BE2C (cell line): ENCODE results near the gene SHISA6.

ENCODE experiments used
- DNase-seq: peaks from one replicate; pipeline ENCODE4 v3.0.0-alpha.2; 2020
- H3K27me3 ChIP-seq: fragments of 250-450 bp; sonication (Bioruptor Pico); 2 replicates; pipeline ENCODE4 v1.5.1; 2020; ENCODE audit warnings: mild to moderate bottlenecking
- H3K36me3 ChIP-seq: fragments of 250-450 bp; sonication (Bioruptor Pico); 2 replicates; pipeline ENCODE4 v1.5.1; 2020; ENCODE audit warnings: mild to moderate bottlenecking
- H3K4me1 ChIP-seq: fragments of 250-450 bp; sonication (Bioruptor Pico); 2 replicates; pipeline ENCODE4 v1.5.1; 2020
- H3K4me3 ChIP-seq: 2 replicates; pipeline ENCODE4 v1.5.1; 2011; ENCODE audit warnings: low read depth, low read length
- H3K9me3 ChIP-seq: fragments of 250-450 bp; sonication (Bioruptor Pico); 2 replicates; pipeline ENCODE4 v1.5.1; 2020
- TF ChIP-seq, protein P1 (sequence below): IDR thresholded peaks from 2 replicates; pipeline ENCODE4 v1.5.1; 2012; ENCODE audit warnings: mild to moderate bottlenecking, low read depth, low read length

SHISA6 gene

DNA sequence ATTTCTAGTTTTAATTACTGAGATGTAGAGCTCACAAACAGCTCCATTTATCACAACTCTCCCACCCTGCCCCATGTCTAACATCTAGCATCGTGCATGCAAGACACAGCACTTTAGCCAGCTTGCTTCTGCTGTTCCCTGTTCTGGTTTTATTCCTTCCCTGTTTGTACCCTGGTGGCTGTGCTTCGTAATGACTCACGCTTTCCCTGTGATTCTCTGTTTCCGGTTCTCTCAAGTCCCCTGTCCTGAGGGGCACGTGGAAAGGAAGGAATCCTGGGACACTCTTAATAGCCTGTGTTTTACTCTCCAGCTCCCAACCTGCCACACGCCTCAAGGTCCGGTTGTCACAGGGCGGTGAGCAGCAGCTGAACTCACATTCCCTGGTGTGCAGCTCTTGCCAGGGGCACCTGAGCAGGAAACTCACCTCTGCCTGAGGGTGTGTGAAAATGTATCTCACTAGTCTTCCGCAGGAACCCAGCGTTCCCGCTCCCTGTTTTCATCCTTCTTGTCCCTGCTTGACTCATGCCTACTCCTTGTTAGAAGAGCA is 10.6 kb downstream of the SHISA6 start:
- no peak for DNase-seq
- Histone ChIP-seq H3K4me3 (no peak overlapping the region), H3K27me3 (no peaks in the 10 kb centered on the region), H3K9me3 (no peaks in the 10 kb centered on the region), H3K4me1 (no peaks in the 10 kb centered on the region), H3K36me3 (no peaks in the 10 kb centered on the region)
- TF ChIP-seq, protein P1, sequence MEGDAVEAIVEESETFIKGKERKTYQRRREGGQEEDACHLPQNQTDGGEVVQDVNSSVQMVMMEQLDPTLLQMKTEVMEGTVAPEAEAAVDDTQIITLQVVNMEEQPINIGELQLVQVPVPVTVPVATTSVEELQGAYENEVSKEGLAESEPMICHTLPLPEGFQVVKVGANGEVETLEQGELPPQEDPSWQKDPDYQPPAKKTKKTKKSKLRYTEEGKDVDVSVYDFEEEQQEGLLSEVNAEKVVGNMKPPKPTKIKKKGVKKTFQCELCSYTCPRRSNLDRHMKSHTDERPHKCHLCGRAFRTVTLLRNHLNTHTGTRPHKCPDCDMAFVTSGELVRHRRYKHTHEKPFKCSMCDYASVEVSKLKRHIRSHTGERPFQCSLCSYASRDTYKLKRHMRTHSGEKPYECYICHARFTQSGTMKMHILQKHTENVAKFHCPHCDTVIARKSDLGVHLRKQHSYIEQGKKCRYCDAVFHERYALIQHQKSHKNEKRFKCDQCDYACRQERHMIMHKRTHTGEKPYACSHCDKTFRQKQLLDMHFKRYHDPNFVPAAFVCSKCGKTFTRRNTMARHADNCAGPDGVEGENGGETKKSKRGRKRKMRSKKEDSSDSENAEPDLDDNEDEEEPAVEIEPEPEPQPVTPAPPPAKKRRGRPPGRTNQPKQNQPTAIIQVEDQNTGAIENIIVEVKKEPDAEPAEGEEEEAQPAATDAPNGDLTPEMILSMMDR, result no peak

DNA sequence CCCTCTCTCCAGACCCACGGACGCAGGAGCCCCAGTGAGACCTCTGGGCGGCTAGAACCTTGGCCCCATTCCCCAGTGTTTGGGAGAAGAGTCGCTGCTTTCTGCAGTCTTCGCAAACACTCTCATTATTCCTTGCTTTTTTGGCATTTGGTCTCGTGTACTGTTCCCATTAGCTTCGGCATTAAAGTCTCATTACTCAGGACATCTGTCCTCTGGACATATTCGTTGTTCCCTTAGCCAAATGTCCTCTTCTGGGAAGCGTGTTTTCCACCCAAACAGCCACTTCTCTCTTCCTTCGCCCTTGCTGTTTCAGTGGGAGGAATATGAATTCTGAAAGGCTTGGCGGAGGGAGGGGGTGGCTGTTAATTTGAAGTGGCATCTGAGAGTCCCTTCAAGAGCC is 11.1 kb downstream of the SHISA6 start:
- no peaks in the 10 kb centered on the region for H3K36me3 ChIP-seq
- H3K4me3 ChIP-seq, result no peak overlapping the region
- no peaks in the 10 kb centered on the region for H3K9me3 ChIP-seq
- H3K4me1 ChIP-seq, result no peaks in the 10 kb centered on the region
- no peak for DNase-seq
- H3K27me3 ChIP-seq, result no peaks in the 10 kb centered on the region
- TF ChIP-seq, protein P1, result no peak

DNA sequence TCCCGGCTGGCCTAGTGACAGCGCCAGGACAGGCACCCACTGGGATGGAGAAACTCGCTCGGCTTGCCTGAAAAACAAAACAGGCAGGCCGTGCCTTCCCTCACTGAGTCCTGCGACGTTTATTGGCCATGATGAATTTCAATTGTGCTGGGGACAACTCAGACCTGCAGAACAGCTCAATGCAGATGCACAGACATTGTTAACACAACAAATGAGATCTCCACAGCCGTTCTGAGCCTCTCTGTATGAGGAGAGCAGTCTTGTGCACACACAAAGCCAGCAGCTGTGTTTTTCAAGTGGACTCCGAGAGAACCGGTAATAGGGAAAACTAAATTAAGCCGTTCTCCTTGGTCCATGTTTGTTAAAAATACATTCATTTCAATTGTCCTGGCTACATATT is 15.9 kb downstream of the SHISA6 start:
- Histone ChIP-seq H3K4me1 (no peaks in the 10 kb centered on the region), H3K36me3 (no peaks in the 10 kb centered on the region), H3K9me3 (no peaks in the 10 kb centered on the region), H3K27me3 (no peaks in the 10 kb centered on the region), H3K4me3 (no peak overlapping the region)
- no peak for DNase-seq
- TF ChIP-seq, protein P1, result no peak

DNA sequence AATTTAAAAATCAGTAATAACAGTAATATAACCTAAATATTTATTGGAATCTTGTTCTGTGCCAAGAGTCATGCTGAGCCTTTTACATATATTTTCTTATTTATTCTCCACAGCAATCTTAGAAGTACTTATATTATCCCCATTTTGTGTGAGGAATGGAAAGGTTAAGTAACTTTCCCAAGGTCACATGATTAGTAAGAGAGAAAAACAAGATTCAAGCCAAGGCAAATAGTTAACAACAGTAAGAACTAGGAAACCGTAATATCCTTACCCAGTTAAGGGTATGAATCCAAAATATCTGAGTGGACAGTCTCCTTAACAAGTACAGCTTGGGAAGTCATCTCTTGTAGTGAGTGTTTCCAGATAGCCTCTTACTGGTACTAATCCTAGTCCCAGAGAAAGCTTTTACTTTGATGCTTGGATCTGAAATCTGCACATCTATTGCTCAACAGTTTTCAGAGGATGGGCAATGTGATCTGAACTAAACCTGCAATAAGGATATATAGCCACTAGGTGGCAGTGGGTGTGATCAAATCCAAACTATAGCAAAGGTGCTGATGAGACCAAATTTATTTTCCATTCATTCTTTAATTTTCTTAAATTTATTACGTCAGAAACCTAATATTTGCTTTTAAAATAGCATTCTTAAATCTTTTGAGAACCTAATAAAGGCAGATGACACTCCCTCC is 23.3 kb downstream of the SHISA6 start:
- no peak for DNase-seq
- Histone ChIP-seq H3K36me3 (no peaks in the 10 kb centered on the region), H3K27me3 (no peaks in the 10 kb centered on the region), H3K4me3 (no peak overlapping the region), H3K9me3 (no peaks in the 10 kb centered on the region), H3K4me1 (no peaks in the 10 kb centered on the region)
- TF ChIP-seq, protein P1, result peak; percentile 39

DNA sequence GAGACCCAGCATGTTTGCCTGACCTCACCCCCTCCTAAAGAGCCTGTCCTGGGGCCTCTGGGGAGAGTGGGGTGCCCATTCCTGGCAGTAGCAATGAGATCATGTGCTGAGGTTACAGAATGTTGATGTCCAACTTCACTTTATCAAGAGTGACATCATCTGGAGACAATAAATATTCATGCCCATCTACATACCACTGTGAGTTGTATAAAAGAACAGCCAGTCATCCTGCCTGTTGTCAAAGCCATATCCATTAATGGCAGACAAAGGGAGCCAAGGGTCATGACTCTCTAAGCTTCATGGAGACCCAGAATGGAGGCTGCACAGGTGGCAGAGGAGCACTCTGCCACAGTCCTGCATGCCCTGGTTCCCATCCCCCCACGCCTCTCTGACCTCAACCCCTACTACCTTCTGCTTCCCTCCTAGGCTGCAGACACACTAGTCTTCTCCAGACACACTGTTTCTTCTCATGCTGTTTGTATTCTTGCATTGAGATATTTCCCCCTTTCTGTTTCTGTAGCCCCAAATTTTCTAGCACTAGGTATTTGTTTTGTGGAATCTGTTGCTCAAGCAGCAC is 27.1 kb downstream of the SHISA6 start:
- no peak for DNase-seq
- no peaks in the 10 kb centered on the region for H3K27me3 ChIP-seq
- no peaks in the 10 kb centered on the region for H3K9me3 ChIP-seq
- H3K4me3 ChIP-seq, result no peak overlapping the region
- no peaks in the 10 kb centered on the region for H3K4me1 ChIP-seq
- TF ChIP-seq, protein P1, result no peak
- no peaks in the 10 kb centered on the region for H3K36me3 ChIP-seq

DNA sequence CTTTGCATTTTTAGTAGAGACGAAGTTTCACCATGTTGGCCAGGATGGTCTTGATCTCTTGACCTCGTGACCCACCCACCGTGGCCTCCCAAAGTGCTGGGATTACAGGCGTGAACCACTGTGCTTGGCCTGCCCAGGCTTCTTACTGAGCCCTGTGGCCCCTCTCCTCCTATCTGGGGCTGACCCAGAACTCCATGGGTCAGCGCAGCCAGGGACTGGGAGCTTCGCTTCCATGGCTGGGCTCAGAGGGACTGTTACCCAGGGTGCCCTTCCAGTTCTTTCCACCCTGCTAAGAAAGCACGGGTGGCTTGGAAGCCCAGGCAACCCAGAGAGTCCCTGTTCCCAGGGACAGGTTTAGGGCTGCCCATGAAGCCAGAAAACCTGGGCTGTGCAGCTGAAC is 28.2 kb downstream of the SHISA6 start:
- TF ChIP-seq, protein P1, result no peak
- DNase-seq, result no peak
- no peaks in the 10 kb centered on the region for H3K36me3 ChIP-seq
- H3K9me3 ChIP-seq, result no peaks in the 10 kb centered on the region
- no peaks in the 10 kb centered on the region for H3K4me1 ChIP-seq
- no peaks in the 10 kb centered on the region for H3K27me3 ChIP-seq
- H3K4me3 ChIP-seq, result no peak overlapping the region
